ENCODE measurements around the gene KMT2E.

Gene KMT2E

DNA sequence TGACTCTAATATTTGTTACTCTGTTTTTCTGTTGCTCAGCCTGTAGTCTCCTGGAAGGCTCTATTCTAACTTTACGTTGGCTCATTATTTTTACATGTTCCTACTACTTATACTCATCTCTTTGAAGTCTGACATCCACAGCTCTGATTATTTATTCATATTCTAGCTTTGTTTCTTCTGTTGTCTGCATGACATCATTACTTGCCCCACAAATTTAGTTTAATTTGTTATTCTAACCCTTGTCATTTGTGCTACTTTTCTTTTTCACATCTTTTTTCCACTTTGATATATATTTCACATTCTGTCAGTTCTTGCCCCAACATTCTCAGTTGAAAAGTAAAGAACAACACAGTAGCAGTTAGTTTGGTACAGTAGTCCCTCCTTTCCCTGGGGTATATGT is 51.1 kb downstream of the KMT2E start:
- no peak for TF ChIP-seq TAF1 (IDR thresholded peaks at IDR 0.05; ENCODE audit: borderline replicate concordance, low read depth, low read length)
- no peak for TF ChIP-seq POLR2AphosphoS5 (IDR thresholded peaks at IDR 0.05; ENCODE audit: low read depth, low read length)
- no peak for TF ChIP-seq POLR2A (IDR thresholded peaks at IDR 0.05; ENCODE audit: low read depth, low read length)
- DNase-seq (ENCODE audit: insufficient read length) (no peak), FAIRE-seq (no peak)

DNA sequence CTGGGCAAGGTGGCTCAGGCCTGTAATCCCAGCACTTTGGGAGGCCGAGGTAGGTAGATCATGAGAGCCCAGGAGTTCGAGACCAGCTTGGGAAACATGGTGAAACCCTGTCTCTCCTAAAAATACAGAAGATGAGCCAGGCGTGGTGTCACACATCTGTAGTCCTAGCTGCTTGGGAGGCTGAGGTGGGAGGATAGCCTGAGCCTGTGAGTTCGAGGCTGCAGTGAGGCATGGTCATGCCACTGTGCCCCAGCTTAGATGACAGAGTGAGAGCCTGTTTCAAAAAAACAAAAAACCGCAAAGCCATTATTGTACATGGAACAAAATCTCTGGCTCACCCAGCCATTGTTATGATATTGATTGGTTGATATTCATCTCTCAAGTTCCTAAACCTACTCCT is 53.7 kb downstream of the KMT2E start:
- TF ChIP-seq POLR2AphosphoS5 (IDR thresholded peaks at IDR 0.05; ENCODE audit: low read depth, low read length) (no peak), POLR2A (IDR thresholded peaks at IDR 0.05; ENCODE audit: low read depth, low read length) (no peak), TAF1 (IDR thresholded peaks at IDR 0.05; ENCODE audit: borderline replicate concordance, low read depth, low read length) (no peak)
- FAIRE-seq: no peak
- DNase-seq (ENCODE audit: insufficient read length): no peak

- no peak for DNase-seq (ENCODE audit: insufficient read length)
- FAIRE-seq: no peak
- TF ChIP-seq POLR2A (IDR thresholded peaks at IDR 0.05; ENCODE audit: low read depth, low read length) (no peak), TAF1 (IDR thresholded peaks at IDR 0.05; ENCODE audit: borderline replicate concordance, low read depth, low read length) (no peak), POLR2AphosphoS5 (IDR thresholded peaks at IDR 0.05; ENCODE audit: low read depth, low read length) (no peak)
Observed at GRCh38 chr7:105068886-105069285, 54.9 kb downstream of the KMT2E start.

DNA sequence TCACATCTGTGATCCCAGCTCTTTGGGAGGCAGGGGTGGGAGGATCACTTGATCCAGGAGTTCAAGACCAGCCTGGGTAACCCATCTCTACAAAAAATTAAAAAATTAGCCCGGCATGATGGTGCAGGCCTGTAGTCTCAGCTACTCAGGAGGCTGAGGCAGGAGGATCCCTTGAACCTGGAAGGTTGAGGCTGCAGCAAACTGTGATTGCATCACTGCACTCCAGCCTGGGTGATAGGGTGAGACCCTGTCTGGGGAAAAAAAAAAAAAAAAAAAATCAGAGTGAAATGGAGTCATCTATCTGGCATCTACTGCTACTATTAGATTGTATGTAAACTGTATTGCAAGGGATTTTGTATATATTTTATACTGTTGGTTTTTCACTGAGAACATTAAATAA is 59.1 kb downstream of the KMT2E start:
- FAIRE-seq: no peak
- TF ChIP-seq POLR2AphosphoS5 (IDR thresholded peaks at IDR 0.05; ENCODE audit: low read depth, low read length): no peak
- no peak for TF ChIP-seq POLR2A (IDR thresholded peaks at IDR 0.05; ENCODE audit: low read depth, low read length)
- TF ChIP-seq TAF1 (IDR thresholded peaks at IDR 0.05; ENCODE audit: borderline replicate concordance, low read depth, low read length): no peak
- no peak for DNase-seq (ENCODE audit: insufficient read length)

- DNase-seq (ENCODE audit: insufficient read length) (no peak), FAIRE-seq (no peak)
Observed at GRCh38 chr7:105079348-105079747, 65.3 kb downstream of the KMT2E start.

GRCh38 chr7:105084581-105084980 is 70.6 kb downstream of the KMT2E start:
- no peak for FAIRE-seq

More at GRCh38 chr7:105079348-105079747, 65.3 kb downstream of the KMT2E start:
- no peak for TF ChIP-seq POLR2A (IDR thresholded peaks at IDR 0.05; ENCODE audit: low read depth, low read length)
- no peak for TF ChIP-seq POLR2AphosphoS5 (IDR thresholded peaks at IDR 0.05; ENCODE audit: low read depth, low read length)
- no peak for TF ChIP-seq TAF1 (IDR thresholded peaks at IDR 0.05; ENCODE audit: borderline replicate concordance, low read depth, low read length)

DNA sequence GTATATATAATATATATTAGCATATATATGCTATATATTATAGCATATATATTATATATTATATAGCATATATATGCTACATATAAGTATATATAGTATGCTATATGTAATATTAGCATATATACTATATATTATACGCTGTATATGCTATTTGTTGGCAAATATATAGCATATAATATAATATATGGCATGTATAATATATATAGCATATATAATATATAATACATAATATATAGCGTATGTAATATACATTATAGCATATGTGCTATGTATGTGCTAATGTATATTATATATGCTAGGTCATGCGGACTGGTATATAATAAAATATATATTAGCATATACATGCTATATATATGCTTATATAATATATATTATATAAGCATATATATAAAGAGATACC is 72.8 kb downstream of the KMT2E start:
- FAIRE-seq (no peak), DNase-seq (ENCODE audit: insufficient read length) (no peak)
- TF ChIP-seq TAF1 (IDR thresholded peaks at IDR 0.05; ENCODE audit: borderline replicate concordance, low read depth, low read length): no peak

More at GRCh38 chr7:105084581-105084980, 70.6 kb downstream of the KMT2E start:
- no peak for TF ChIP-seq POLR2AphosphoS5 (IDR thresholded peaks at IDR 0.05; ENCODE audit: low read depth, low read length)
- no peak for TF ChIP-seq POLR2A (IDR thresholded peaks at IDR 0.05; ENCODE audit: low read depth, low read length)
- no peak for TF ChIP-seq TAF1 (IDR thresholded peaks at IDR 0.05; ENCODE audit: borderline replicate concordance, low read depth, low read length)
- DNase-seq (ENCODE audit: insufficient read length): no peak

DNA sequence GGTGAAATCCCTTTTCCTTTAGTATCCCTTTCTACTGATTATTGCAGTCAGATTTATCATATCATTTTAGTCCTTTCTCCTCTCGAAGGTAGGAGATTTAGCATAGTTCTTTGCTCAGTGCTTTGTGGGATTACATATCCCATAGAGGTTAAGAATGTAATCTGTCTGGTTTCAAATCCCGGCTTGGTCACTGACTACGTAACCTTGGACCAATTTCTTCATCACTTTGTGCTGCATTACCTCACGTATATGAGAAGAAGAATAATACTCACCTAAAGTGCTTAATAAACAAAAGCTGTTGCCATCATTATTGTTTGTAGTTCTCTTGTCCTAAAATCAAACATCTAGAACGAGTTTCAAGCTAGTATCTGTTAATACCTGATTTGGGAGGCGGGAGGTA is 74.0 kb downstream of the KMT2E start:
- no peak for DNase-seq (ENCODE audit: insufficient read length)
- FAIRE-seq: no peak
- TF ChIP-seq POLR2A (IDR thresholded peaks at IDR 0.05; ENCODE audit: low read depth, low read length) (no peak), TAF1 (IDR thresholded peaks at IDR 0.05; ENCODE audit: borderline replicate concordance, low read depth, low read length) (no peak), POLR2AphosphoS5 (IDR thresholded peaks at IDR 0.05; ENCODE audit: low read depth, low read length) (no peak)

GRCh38 chr7:105088456-105088855 is 74.5 kb downstream of the KMT2E start:
- no peak for TF ChIP-seq POLR2A (IDR thresholded peaks at IDR 0.05; ENCODE audit: low read depth, low read length)
- no peak for TF ChIP-seq TAF1 (IDR thresholded peaks at IDR 0.05; ENCODE audit: borderline replicate concordance, low read depth, low read length)
- TF ChIP-seq POLR2AphosphoS5 (IDR thresholded peaks at IDR 0.05; ENCODE audit: low read depth, low read length): no peak
- DNase-seq (ENCODE audit: insufficient read length) (no peak), FAIRE-seq (no peak)

- DNase-seq (ENCODE audit: insufficient read length) (no peak), FAIRE-seq (no peak)
- no peak for TF ChIP-seq POLR2AphosphoS5 (IDR thresholded peaks at IDR 0.05; ENCODE audit: low read depth, low read length)
- no peak for TF ChIP-seq POLR2A (IDR thresholded peaks at IDR 0.05; ENCODE audit: low read depth, low read length)
- TF ChIP-seq TAF1 (IDR thresholded peaks at IDR 0.05; ENCODE audit: borderline replicate concordance, low read depth, low read length): no peak
Observed at GRCh38 chr7:105094966-105095365, 81.0 kb downstream of the KMT2E start.

- DNase-seq (ENCODE audit: insufficient read length) (no peak), FAIRE-seq (no peak)
Observed at GRCh38 chr7:105096306-105096705, 82.3 kb downstream of the KMT2E start.

GRCh38 chr7:105097619-105098018 is 83.6 kb downstream of the KMT2E start:
- no peak for DNase-seq (ENCODE audit: insufficient read length)
- TF ChIP-seq TAF1 (IDR thresholded peaks at IDR 0.05; ENCODE audit: borderline replicate concordance, low read depth, low read length) (no peak), POLR2AphosphoS5 (IDR thresholded peaks at IDR 0.05; ENCODE audit: low read depth, low read length) (no peak), POLR2A (IDR thresholded peaks at IDR 0.05; ENCODE audit: low read depth, low read length) (no peak)
- FAIRE-seq: no peak

More at GRCh38 chr7:105096306-105096705, 82.3 kb downstream of the KMT2E start:
- TF ChIP-seq POLR2A (IDR thresholded peaks at IDR 0.05; ENCODE audit: low read depth, low read length): no peak
- TF ChIP-seq POLR2AphosphoS5 (IDR thresholded peaks at IDR 0.05; ENCODE audit: low read depth, low read length): no peak
- TF ChIP-seq TAF1 (IDR thresholded peaks at IDR 0.05; ENCODE audit: borderline replicate concordance, low read depth, low read length): no peak

Data from GM12892 (cell line).